ENCODE data around the gene CD1E. TPM values are rescaled to one million over a fixed set of nuclear protein-coding genes. Genes with fewer than 3 reads are reported as not detected.
"Not testable (repeated sequence)": the region's sequence is repeated elsewhere in the genome, so short reads cannot be mapped to it uniquely, and the experiment has no call there.

CD1E gene
- total and polyA plus RNA-seq, 10 donors, result 0.09 to 2.6 (median 0.39) TPM; not detected in 2

- Histone ChIP-seq H3K9me3 (no peaks in the 10 kb centered on the region), H3K27ac (no peak overlapping the region), H3K4me3 (no peak overlapping the region), H3K36me3 (no peaks in the 10 kb centered on the region), H3K27me3 (replicated peaks in 1 of 7) (no peaks in the 10 kb centered on the region), H3K4me1 (no peaks in the 10 kb centered on the region)
- WGBS, 5 donors, result 36 to 54% (median 44%) methylated on average over 1 of the region's 1 CpG
- intact Hi-C loops (cut with DNase I; ENCODE audit: low total_unique reads), result no loop called here
- TF ChIP-seq POLR2AphosphoS5 (IDR thresholded peaks at IDR 0.05) (no peak), POLR2A (IDR thresholded peaks at IDR 0.05) (no peak), CTCF (IDR thresholded peaks at IDR 0.05 in 8 of 11, conservative IDR thresholded peaks at IDR 0.05 in 3 of 11) (no peak)
- DNase-seq, result no peak
Observed at GRCh38 chr1:158362482-158362881, 8.8 kb downstream of the CD1E start.

- H3K27me3 ChIP-seq (replicated peaks in 1 of 7), result no peaks in the 10 kb centered on the region
- TF ChIP-seq POLR2AphosphoS5 (IDR thresholded peaks at IDR 0.05), result no peak
- TF ChIP-seq CTCF (IDR thresholded peaks at IDR 0.05 in 8 of 11, conservative IDR thresholded peaks at IDR 0.05 in 3 of 11), result no peak
- TF ChIP-seq POLR2A (IDR thresholded peaks at IDR 0.05), result no peak
- WGBS, 5 donors, result 61 to 82% (median 68%) methylated on average over 1 of the region's 1 CpG
- no peaks in the 10 kb centered on the region for H3K9me3 ChIP-seq
- H3K4me1 ChIP-seq, result no peaks in the 10 kb centered on the region
- no peak overlapping the region for H3K4me3 ChIP-seq
- no peak for DNase-seq
- no peak overlapping the region for H3K27ac ChIP-seq
- intact Hi-C loops (cut with DNase I; ENCODE audit: low total_unique reads), result no loop called here
- no peaks in the 10 kb centered on the region for H3K36me3 ChIP-seq
Observed at GRCh38 chr1:158362941-158363340, 9.2 kb downstream of the CD1E start.

GRCh38 chr1:158366783-158367182, 13.1 kb downstream of the CD1E start:
- TF ChIP-seq POLR2A (IDR thresholded peaks at IDR 0.05), result no peak
- TF ChIP-seq POLR2AphosphoS5 (IDR thresholded peaks at IDR 0.05), result no peak
- H3K4me1 ChIP-seq, result no peaks in the 10 kb centered on the region
- no peak for DNase-seq
- H3K9me3 ChIP-seq, result peaks cover 0 to 15% (median 11%) of the 10 kb centered on the region in 8 donors
- H3K27ac ChIP-seq, result no peak overlapping the region
- H3K36me3 ChIP-seq, result no peaks in the 10 kb centered on the region
- H3K27me3 ChIP-seq (replicated peaks in 1 of 7), result no peaks in the 10 kb centered on the region
- intact Hi-C loops (cut with DNase I; ENCODE audit: low total_unique reads), result no loop called here
- no peak overlapping the region for H3K4me3 ChIP-seq

GRCh38 chr1:158371188-158371953, 17.7 kb downstream of the CD1E start:
- no peak for DNase-seq
- H3K4me3 ChIP-seq, result no peak overlapping the region
- H3K36me3 ChIP-seq, result no peaks in the 10 kb centered on the region
- H3K27ac ChIP-seq, result no peak overlapping the region
- no peaks in the 10 kb centered on the region for H3K4me1 ChIP-seq
- H3K9me3 ChIP-seq, result peaks cover 3 to 37% (median 30%) of the 10 kb centered on the region in 8 donors
- TF ChIP-seq POLR2AphosphoS5 (IDR thresholded peaks at IDR 0.05) (no peak), POLR2A (IDR thresholded peaks at IDR 0.05) (no peak)
- WGBS, 5 donors, result 55 to 72% (median 65%) methylated on average over 5 to 6 of the region's 6 CpGs
- intact Hi-C loops (cut with DNase I; ENCODE audit: low total_unique reads), result no loop called here
- H3K27me3 ChIP-seq (replicated peaks in 1 of 7), result no peaks in the 10 kb centered on the region

GRCh38 chr1:158374101-158374500, 20.4 kb downstream of the CD1E start:
- H3K4me1 ChIP-seq; DNase-seq; intact Hi-C loops (cut with DNase I; ENCODE audit: low total_unique reads); H3K27ac ChIP-seq; H3K27me3 ChIP-seq (replicated peaks in 1 of 7); H3K36me3 ChIP-seq; H3K4me3 ChIP-seq: not testable (repeated sequence)
- peaks cover 3 to 37% (median 30%) of the 10 kb centered on the region in 8 donors for H3K9me3 ChIP-seq
- 90 to 100% (median 96%) methylated on average over 15 to 25 of the region's 25 CpGs for WGBS, 5 donors
